ENCODE data around the gene AHI1.

AHI1 gene

DNA sequence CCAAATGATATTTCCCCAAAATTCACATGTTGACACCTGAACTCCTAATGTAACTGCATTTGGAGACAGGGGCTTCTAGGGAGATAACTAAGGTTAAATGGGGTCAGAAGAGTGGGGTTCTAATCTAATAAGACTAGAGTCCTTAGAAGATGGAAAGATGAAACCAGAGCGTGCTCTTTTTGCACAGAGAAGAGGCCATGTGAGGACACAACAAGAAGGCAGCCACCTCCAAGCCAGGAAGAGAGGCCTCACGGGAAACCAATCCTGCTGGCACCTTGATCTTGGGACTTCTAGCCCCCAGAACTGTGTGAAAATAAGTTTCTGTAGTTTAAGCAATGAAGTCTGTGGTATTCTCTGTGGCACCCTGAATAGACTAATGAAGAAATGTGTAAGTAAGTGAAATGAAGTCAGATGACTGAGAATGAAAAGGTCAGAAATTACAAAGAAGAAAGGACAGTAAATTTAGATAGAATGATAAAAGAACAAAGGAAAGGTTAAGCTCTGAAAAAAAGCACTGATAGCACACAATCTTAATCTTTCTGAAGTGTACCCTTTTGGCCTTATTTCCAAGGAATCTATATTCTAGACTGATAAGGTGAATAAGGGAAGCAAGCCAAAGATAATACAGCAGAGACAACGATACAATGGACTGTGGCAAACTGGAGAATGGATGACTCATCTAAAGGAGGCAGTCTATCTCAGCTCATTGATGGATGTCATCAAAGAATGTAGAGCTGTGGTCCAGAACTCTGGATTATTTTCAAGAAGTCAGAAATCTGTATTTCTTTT is 206.1 kb downstream of the AHI1 start:
- no peak overlapping the region for H3K27ac ChIP-seq (ENCODE audit: low read depth in 2 of 2, low read length in 2 of 2)
- H3K4me3 ChIP-seq (ENCODE audit: low read length in 2 of 2): no peak overlapping the region
- H3K9ac ChIP-seq (ENCODE audit: low read depth in 1 of 2, low read length in 2 of 2): no peak overlapping the region
- H3K4me1 ChIP-seq (ENCODE audit: control insufficient read depth in 2 of 2, insufficient read depth in 2 of 2, low read length in 2 of 2): no peaks in the 10 kb centered on the region
- no peaks in the 10 kb centered on the region for H3K27me3 ChIP-seq (ENCODE audit: control insufficient read depth in 2 of 2, insufficient read depth in 2 of 2, low read length in 2 of 2)
- H3K9me3 ChIP-seq (ENCODE audit: control insufficient read depth in 2 of 2, low read length in 2 of 2): no peaks in the 10 kb centered on the region
- H3K36me3 ChIP-seq (ENCODE audit: control insufficient read depth in 2 of 2, insufficient read depth in 2 of 2, low read length in 2 of 2): peaks cover 0 to 3% of the 10 kb centered on the region in 2 donors

DNA sequence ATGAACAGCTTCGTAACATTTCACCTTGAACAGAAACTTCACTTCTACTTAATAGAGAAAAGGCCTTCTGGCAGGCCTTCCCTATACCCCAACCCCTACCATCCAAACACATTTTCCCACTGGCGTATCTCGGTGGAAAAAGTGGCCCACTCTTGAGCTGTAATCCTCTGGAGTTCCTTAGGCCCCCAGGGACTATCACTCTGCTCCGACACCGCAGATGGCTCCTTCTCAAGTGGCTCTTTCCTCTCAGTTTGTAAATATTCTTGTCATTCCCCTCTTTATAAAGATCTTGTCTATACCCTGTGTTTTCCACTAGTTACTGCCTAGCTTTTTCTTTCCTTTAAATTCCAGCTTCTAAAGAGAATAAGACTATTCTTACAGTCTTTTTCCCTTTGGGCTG is 207.7 kb downstream of the AHI1 start:
- Histone ChIP-seq H3K9ac (ENCODE audit: low read depth in 1 of 2, low read length in 2 of 2) (no peak overlapping the region), H3K4me3 (ENCODE audit: low read length in 2 of 2) (no peak overlapping the region), H3K4me1 (ENCODE audit: control insufficient read depth in 2 of 2, insufficient read depth in 2 of 2, low read length in 2 of 2) (no peaks in the 10 kb centered on the region), H3K27ac (ENCODE audit: low read depth in 2 of 2, low read length in 2 of 2) (no peak overlapping the region), H3K36me3 (ENCODE audit: control insufficient read depth in 2 of 2, insufficient read depth in 2 of 2, low read length in 2 of 2) (peaks cover 0 to 3% of the 10 kb centered on the region in 2 donors), H3K9me3 (ENCODE audit: control insufficient read depth in 2 of 2, low read length in 2 of 2) (no peaks in the 10 kb centered on the region), H3K27me3 (ENCODE audit: control insufficient read depth in 2 of 2, insufficient read depth in 2 of 2, low read length in 2 of 2) (no peaks in the 10 kb centered on the region)

DNA sequence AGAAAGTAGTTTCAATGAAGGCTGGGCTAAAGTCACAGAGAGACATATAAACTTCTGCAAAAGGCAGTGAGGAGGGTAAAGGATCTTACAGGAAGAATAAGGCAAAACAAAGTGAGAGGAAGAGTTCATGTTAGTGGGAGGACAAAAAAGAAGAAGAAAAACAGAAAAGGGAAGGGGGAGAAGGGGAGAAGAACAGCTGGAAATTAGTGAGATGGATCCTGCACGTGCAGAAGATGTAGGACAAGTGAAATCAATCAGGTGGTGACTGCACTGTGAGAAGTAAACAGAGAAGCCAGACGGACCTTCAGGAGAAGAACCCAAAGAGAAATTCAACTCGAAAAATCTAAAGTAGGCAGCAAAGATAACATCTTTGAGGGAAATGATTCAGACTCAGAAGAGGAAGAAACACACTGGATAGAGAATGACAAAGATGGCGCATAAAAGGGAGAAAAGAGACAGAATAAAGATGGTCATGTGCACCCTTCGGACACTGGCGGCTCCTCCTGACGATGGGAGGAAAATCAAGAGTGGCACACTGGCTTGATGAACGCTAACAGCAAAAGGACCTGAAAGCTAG is 210.5 kb downstream of the AHI1 start:
- H3K27ac ChIP-seq (ENCODE audit: low read depth in 2 of 2, low read length in 2 of 2): no peak overlapping the region
- H3K4me3 ChIP-seq (ENCODE audit: low read length in 2 of 2): no peak overlapping the region
- H3K27me3 ChIP-seq (ENCODE audit: control insufficient read depth in 2 of 2, insufficient read depth in 2 of 2, low read length in 2 of 2): no peaks in the 10 kb centered on the region
- peaks cover 0 to 3% of the 10 kb centered on the region in 2 donors for H3K36me3 ChIP-seq (ENCODE audit: control insufficient read depth in 2 of 2, insufficient read depth in 2 of 2, low read length in 2 of 2)
- no peak overlapping the region for H3K9ac ChIP-seq (ENCODE audit: low read depth in 1 of 2, low read length in 2 of 2)
- H3K4me1 ChIP-seq (ENCODE audit: control insufficient read depth in 2 of 2, insufficient read depth in 2 of 2, low read length in 2 of 2): no peaks in the 10 kb centered on the region
- H3K9me3 ChIP-seq (ENCODE audit: control insufficient read depth in 2 of 2, low read length in 2 of 2): no peaks in the 10 kb centered on the region

GRCh38 chr6:135285165-135285564 is 212.4 kb downstream of the AHI1 start:
- Histone ChIP-seq H3K27ac (ENCODE audit: low read depth in 2 of 2, low read length in 2 of 2) (no peak overlapping the region), H3K4me1 (ENCODE audit: control insufficient read depth in 2 of 2, insufficient read depth in 2 of 2, low read length in 2 of 2) (no peaks in the 10 kb centered on the region), H3K36me3 (ENCODE audit: control insufficient read depth in 2 of 2, insufficient read depth in 2 of 2, low read length in 2 of 2) (peaks cover 0 to 3% of the 10 kb centered on the region in 2 donors), H3K9ac (ENCODE audit: low read depth in 1 of 2, low read length in 2 of 2) (no peak overlapping the region), H3K27me3 (ENCODE audit: control insufficient read depth in 2 of 2, insufficient read depth in 2 of 2, low read length in 2 of 2) (no peaks in the 10 kb centered on the region), H3K4me3 (ENCODE audit: low read length in 2 of 2) (no peak overlapping the region), H3K9me3 (ENCODE audit: control insufficient read depth in 2 of 2, low read length in 2 of 2) (no peaks in the 10 kb centered on the region)

GRCh38 chr6:135283926-135284325 is 213.6 kb downstream of the AHI1 start:
- Histone ChIP-seq H3K9ac (ENCODE audit: low read depth in 1 of 2, low read length in 2 of 2) (no peak overlapping the region), H3K27me3 (ENCODE audit: control insufficient read depth in 2 of 2, insufficient read depth in 2 of 2, low read length in 2 of 2) (no peaks in the 10 kb centered on the region), H3K4me3 (ENCODE audit: low read length in 2 of 2) (no peak overlapping the region), H3K36me3 (ENCODE audit: control insufficient read depth in 2 of 2, insufficient read depth in 2 of 2, low read length in 2 of 2) (no peaks in the 10 kb centered on the region), H3K27ac (ENCODE audit: low read depth in 2 of 2, low read length in 2 of 2) (no peak overlapping the region), H3K4me1 (ENCODE audit: control insufficient read depth in 2 of 2, insufficient read depth in 2 of 2, low read length in 2 of 2) (no peaks in the 10 kb centered on the region), H3K9me3 (ENCODE audit: control insufficient read depth in 2 of 2, low read length in 2 of 2) (no peaks in the 10 kb centered on the region)

GRCh38 chr6:135282395-135282794 is 215.1 kb downstream of the AHI1 start:
- no peaks in the 10 kb centered on the region for H3K36me3 ChIP-seq (ENCODE audit: control insufficient read depth in 2 of 2, insufficient read depth in 2 of 2, low read length in 2 of 2)
- no peaks in the 10 kb centered on the region for H3K27me3 ChIP-seq (ENCODE audit: control insufficient read depth in 2 of 2, insufficient read depth in 2 of 2, low read length in 2 of 2)
- H3K9ac ChIP-seq (ENCODE audit: low read depth in 1 of 2, low read length in 2 of 2): no peak overlapping the region
- H3K27ac ChIP-seq (ENCODE audit: low read depth in 2 of 2, low read length in 2 of 2): no peak overlapping the region
- H3K4me3 ChIP-seq (ENCODE audit: low read length in 2 of 2): no peak overlapping the region
- H3K4me1 ChIP-seq (ENCODE audit: control insufficient read depth in 2 of 2, insufficient read depth in 2 of 2, low read length in 2 of 2): no peaks in the 10 kb centered on the region
- H3K9me3 ChIP-seq (ENCODE audit: control insufficient read depth in 2 of 2, low read length in 2 of 2): no peaks in the 10 kb centered on the region

DNA sequence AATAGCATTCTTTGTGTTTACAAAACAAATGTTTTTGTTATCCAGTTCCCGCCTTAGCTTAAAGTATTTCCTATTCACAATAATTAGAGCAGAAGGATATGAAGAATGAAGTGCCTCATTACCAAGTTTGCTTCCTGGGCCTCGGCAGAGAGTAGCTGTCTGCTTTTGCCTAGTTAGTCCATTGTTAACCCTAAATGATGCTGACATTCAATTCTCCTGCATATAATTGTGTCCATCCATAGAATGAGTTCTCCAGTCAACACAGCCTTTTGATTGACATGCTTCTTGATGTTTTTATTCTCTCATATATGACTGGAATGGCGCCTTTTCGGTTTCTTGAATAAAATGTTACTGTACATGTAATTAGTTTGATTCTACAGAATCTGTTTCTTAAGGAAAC is 215.6 kb downstream of the AHI1 start:
- H3K9me3 ChIP-seq (ENCODE audit: control insufficient read depth in 2 of 2, low read length in 2 of 2): no peaks in the 10 kb centered on the region
- no peaks in the 10 kb centered on the region for H3K36me3 ChIP-seq (ENCODE audit: control insufficient read depth in 2 of 2, insufficient read depth in 2 of 2, low read length in 2 of 2)
- H3K4me1 ChIP-seq (ENCODE audit: control insufficient read depth in 2 of 2, insufficient read depth in 2 of 2, low read length in 2 of 2): no peaks in the 10 kb centered on the region
- H3K9ac ChIP-seq (ENCODE audit: low read depth in 1 of 2, low read length in 2 of 2): no peak overlapping the region
- no peaks in the 10 kb centered on the region for H3K27me3 ChIP-seq (ENCODE audit: control insufficient read depth in 2 of 2, insufficient read depth in 2 of 2, low read length in 2 of 2)
- no peak overlapping the region for H3K27ac ChIP-seq (ENCODE audit: low read depth in 2 of 2, low read length in 2 of 2)
- no peak overlapping the region for H3K4me3 ChIP-seq (ENCODE audit: low read length in 2 of 2)

DNA sequence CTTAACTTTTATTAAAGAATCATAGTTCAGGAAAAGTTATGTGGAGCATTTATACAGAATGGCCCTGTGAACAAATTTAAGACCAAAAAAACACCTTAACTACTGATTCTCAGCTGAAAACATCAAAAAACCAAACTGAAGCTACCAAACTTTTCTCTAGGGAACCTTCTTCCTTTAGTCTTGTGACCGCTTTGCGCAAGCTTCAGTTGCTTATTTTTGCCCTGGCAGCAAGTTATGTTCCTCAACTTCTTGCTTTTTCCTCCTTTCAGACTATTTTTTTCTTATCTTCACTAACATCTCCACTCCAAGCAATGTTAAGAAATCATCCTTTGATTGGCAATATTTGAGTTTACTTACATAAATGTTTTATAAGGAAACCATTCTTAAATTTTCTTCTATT is 216.3 kb downstream of the AHI1 start:
- Histone ChIP-seq H3K4me1 (ENCODE audit: control insufficient read depth in 2 of 2, insufficient read depth in 2 of 2, low read length in 2 of 2) (no peaks in the 10 kb centered on the region), H3K9ac (ENCODE audit: low read depth in 1 of 2, low read length in 2 of 2) (no peak overlapping the region), H3K36me3 (ENCODE audit: control insufficient read depth in 2 of 2, insufficient read depth in 2 of 2, low read length in 2 of 2) (no peaks in the 10 kb centered on the region), H3K27ac (ENCODE audit: low read depth in 2 of 2, low read length in 2 of 2) (no peak overlapping the region), H3K4me3 (ENCODE audit: low read length in 2 of 2) (no peak overlapping the region), H3K27me3 (ENCODE audit: control insufficient read depth in 2 of 2, insufficient read depth in 2 of 2, low read length in 2 of 2) (no peaks in the 10 kb centered on the region), H3K9me3 (ENCODE audit: control insufficient read depth in 2 of 2, low read length in 2 of 2) (no peaks in the 10 kb centered on the region)

DNA sequence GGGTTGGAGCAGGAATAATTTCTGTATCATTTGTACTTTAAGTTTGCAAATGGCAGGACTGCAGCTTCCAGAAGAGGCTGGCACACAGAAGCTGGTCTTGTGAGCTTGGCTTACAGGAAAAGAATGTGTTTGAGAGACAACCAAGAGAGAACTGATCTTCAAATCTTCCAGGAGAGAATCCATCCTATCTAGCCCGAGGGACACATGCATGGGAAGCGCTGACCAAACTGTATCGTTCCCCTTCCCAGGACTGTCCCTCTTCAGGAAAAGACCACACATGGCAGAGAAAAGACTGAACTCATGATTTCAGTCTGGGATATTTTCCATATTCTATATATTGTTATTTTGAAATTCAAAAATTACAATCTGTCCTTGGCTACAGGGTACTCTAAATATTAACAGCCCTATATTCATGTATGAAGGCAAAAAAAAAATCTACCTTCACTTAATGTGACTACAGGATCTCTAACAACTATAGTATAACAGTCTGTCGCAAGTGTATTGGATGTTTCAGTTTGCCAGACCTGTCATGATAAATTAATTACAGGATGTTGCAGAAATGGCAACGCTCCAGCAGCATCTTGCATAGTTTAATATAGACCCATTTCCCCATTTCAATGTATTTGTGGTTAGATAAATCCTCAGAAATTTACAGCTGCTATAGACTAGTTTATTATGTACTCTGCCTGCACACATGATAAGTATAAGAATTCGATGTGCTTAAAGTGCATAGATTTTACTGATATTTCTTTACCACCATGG is 217.0 kb downstream of the AHI1 start:
- H3K4me1 ChIP-seq (ENCODE audit: control insufficient read depth in 2 of 2, insufficient read depth in 2 of 2, low read length in 2 of 2): no peaks in the 10 kb centered on the region
- H3K4me3 ChIP-seq (ENCODE audit: low read length in 2 of 2): no peak overlapping the region
- no peak overlapping the region for H3K27ac ChIP-seq (ENCODE audit: low read depth in 2 of 2, low read length in 2 of 2)
- no peaks in the 10 kb centered on the region for H3K9me3 ChIP-seq (ENCODE audit: control insufficient read depth in 2 of 2, low read length in 2 of 2)
- H3K9ac ChIP-seq (ENCODE audit: low read depth in 1 of 2, low read length in 2 of 2): no peak overlapping the region
- no peaks in the 10 kb centered on the region for H3K27me3 ChIP-seq (ENCODE audit: control insufficient read depth in 2 of 2, insufficient read depth in 2 of 2, low read length in 2 of 2)
- no peaks in the 10 kb centered on the region for H3K36me3 ChIP-seq (ENCODE audit: control insufficient read depth in 2 of 2, insufficient read depth in 2 of 2, low read length in 2 of 2)

DNA sequence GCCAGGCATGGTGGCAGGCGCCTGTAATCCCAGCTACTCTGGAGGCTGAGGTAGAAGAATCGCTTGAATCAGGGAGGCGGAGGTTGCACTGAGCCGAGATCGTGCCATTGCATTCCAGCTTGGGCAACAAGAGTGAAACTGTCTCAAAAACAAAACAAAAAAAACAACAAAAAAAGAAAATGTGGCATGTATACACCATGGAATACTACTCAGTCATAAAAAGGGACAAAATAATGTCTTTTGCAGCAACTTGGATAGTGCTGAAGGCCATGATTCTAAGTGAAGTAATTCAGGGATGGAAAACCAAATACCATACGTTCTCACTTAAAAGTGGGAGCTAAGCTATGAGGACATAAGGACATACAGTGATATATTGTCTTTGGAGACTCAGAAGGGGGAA is 220.1 kb downstream of the AHI1 start:
- Histone ChIP-seq H3K9ac (ENCODE audit: low read depth in 1 of 2, low read length in 2 of 2) (no peak overlapping the region), H3K27ac (ENCODE audit: low read depth in 2 of 2, low read length in 2 of 2) (no peak overlapping the region), H3K4me1 (ENCODE audit: control insufficient read depth in 2 of 2, insufficient read depth in 2 of 2, low read length in 2 of 2) (peaks cover 0 to under 1% of the 10 kb centered on the region in 2 donors), H3K9me3 (ENCODE audit: control insufficient read depth in 2 of 2, low read length in 2 of 2) (no peaks in the 10 kb centered on the region), H3K27me3 (ENCODE audit: control insufficient read depth in 2 of 2, insufficient read depth in 2 of 2, low read length in 2 of 2) (no peaks in the 10 kb centered on the region), H3K4me3 (ENCODE audit: low read length in 2 of 2) (no peak overlapping the region), H3K36me3 (ENCODE audit: control insufficient read depth in 2 of 2, insufficient read depth in 2 of 2, low read length in 2 of 2) (no peaks in the 10 kb centered on the region)
